Rectal smooth muscle tissue (tissue), 1 donor: Measurements from ENCODE around the gene ACSM3.
A peak's percentile ranks its signal among the peaks of the same experiment; 100 is the strongest.
"Not testable (repeated sequence)": the region's sequence is repeated elsewhere in the genome, so short reads cannot be mapped to it uniquely, and the experiment has no call there.

Experiments used
- H3K27ac ChIP-seq: one replicate; pipeline ENCODE4 v1.7.0; 2013; ENCODE audit warnings: low read depth, low read length, inconsistent platforms
- H3K27me3 ChIP-seq: one replicate; pipeline ENCODE4 v1.7.0; 2013; ENCODE audit warnings: low read length; ENCODE audit not compliant: control insufficient read depth, insufficient read depth
- H3K36me3 ChIP-seq: one replicate; pipeline ENCODE4 v1.7.0; 2013; ENCODE audit warnings: low read length; ENCODE audit not compliant: control insufficient read depth, insufficient read depth
- H3K4me1 ChIP-seq: one replicate; pipeline ENCODE4 v1.7.0; 2013; ENCODE audit warnings: low read length; ENCODE audit not compliant: control insufficient read depth, insufficient read depth
- H3K4me3 ChIP-seq: one replicate; pipeline ENCODE4 v1.7.0; 2013; ENCODE audit warnings: low read length
- H3K9ac ChIP-seq: one replicate; pipeline ENCODE4 v1.7.0; 2013; ENCODE audit warnings: low read length

The ACSM3 gene

DNA sequence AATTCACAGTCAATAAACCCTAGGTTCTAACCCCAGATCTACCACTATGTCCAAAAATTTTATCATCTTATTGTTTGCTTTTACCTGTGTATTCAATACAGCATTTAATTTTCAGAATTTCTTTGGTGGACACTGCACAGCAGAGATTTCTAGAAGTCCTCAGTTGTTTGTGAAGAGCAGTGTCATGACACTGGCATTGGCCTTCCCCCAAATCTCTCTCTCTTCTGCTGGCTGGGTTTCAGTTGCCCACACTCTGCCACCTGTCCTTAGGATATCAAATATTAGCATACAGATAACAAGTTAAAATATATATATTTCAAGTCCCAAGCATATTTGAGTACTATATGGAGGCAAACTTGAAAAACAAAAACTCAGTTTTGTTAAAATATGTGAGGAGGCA is 20.2 kb upstream of the ACSM3 start:
- H3K27ac ChIP-seq = no peak overlapping the region
- H3K4me1 ChIP-seq = no peaks in the 10 kb centered on the region
- H3K4me3 ChIP-seq = no peak overlapping the region
- H3K36me3 ChIP-seq = peaks cover 3% of the 10 kb centered on the region
- H3K9ac ChIP-seq = no peak overlapping the region
- H3K27me3 ChIP-seq = no peaks in the 10 kb centered on the region

DNA sequence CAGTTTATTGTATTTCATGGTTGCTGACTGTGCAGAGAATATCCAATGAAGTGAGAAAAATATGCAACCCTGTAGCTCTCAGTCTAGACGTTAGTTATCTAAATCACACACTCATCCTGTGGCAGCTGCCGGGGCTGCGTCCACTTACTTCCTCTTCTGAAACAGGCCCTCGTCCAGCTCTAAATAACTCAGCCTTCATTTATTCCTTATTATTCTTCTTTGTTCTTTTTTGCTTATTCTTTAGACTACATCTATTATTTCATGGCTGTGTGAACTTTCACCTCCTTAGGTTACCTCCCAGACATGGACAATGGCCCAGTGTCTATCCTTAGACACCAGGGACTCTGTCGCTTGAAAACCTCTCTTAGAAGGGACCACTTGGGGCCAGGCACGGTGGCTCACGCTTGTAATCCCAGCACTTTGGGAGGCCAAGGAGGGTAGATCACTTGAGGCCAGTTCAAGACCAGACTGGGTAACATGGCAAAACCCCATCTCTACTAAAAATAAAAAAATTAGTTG is 18.8 kb upstream of the ACSM3 start:
- no peaks in the 10 kb centered on the region for H3K27me3 ChIP-seq

DNA sequence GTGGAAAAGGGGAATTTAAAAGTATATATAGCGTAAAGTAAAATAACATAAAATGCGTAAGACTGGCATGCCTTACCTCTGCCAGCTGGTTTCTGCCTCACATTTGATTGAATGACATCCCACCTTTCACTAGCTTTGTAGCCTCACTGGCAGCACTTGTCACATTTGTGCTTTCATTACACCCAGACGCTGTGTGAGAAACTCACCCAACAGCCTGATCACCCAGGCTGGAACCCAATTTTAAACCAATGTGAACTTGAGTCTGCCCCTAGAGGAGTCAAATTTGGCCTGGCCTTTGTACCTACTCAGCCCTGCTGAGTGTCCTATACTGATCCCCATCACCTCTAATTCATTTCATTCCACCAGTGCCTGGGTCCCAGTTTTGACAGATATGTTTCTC is 17.4 kb upstream of the ACSM3 start:
- no peaks in the 10 kb centered on the region for H3K4me1 ChIP-seq
- H3K27ac ChIP-seq = no peak overlapping the region
- no peak overlapping the region for H3K4me3 ChIP-seq
- no peaks in the 10 kb centered on the region for H3K36me3 ChIP-seq
- H3K9ac ChIP-seq = no peak overlapping the region
- H3K27me3 ChIP-seq = no peaks in the 10 kb centered on the region

More for the DNA sequence above, 18.8 kb upstream of the ACSM3 start:
- Histone ChIP-seq H3K27ac (no peak overlapping the region), H3K9ac (no peak overlapping the region), H3K4me3 (no peak overlapping the region), H3K36me3 (no peaks in the 10 kb centered on the region), H3K4me1 (no peaks in the 10 kb centered on the region)

DNA sequence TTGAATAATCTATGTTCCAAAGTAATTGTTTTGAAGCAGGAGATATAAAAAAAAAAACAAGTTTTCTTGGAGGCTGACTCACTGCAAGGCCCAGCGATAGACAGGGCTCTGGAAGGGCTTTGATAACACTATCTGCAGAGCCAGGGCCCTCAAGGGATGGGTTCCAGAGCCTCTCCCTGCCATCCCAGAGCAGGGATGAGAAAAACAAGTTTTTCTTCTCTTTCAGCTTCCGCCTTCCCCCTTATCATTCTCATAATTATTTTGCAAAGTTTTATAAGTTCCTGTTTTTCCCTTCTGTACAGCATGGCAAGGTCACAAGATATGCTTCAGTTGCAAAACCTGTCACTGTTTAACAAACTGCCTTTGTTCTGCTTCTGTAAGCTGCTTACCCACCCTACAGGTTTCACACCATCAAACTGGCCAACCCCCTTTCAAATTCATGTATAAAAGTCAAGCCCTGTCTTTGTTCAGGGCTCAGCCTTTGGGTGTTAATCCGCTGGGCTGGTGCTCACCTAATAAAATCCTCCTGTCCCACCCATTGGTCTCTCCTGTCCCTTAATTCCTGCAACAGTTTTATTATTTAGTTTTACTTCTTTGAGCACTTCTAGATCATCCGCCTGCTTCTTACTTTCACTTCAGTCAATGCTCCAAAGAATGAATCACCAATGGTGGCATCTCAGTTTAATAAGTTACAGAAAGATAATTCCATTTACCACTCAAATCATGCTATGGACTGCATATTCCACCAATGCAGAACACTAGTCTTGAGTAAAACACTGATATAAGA is 16.6 kb upstream of the ACSM3 start:
- Histone ChIP-seq H3K4me1 (no peaks in the 10 kb centered on the region), H3K9ac (no peak overlapping the region), H3K36me3 (no peaks in the 10 kb centered on the region), H3K4me3 (no peak overlapping the region), H3K27me3 (no peaks in the 10 kb centered on the region), H3K27ac (no peak overlapping the region)

DNA sequence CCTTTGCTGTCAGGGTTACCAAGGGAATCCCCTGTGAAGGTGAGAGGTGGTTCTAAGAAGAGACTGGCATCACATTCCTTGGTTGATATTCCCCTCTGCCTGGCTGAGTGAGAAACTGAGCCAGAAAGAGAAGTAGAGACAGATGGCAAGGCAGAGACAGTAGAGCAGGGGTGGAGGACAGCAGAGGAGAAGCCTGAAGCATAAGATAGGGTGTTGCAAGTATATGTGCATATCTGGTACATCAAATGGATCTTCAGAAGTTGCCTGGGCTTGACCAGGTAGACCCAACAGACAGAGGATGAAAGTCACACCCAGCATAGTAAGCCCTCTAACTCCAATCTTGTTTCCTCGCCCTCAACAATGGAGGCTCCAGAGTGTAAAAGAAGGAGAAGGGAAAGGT is 14.3 kb upstream of the ACSM3 start:
- Histone ChIP-seq H3K4me1 (no peaks in the 10 kb centered on the region), H3K27me3 (no peaks in the 10 kb centered on the region), H3K4me3 (no peak overlapping the region), H3K9ac (no peak overlapping the region), H3K27ac (no peak overlapping the region), H3K36me3 (no peaks in the 10 kb centered on the region)

DNA sequence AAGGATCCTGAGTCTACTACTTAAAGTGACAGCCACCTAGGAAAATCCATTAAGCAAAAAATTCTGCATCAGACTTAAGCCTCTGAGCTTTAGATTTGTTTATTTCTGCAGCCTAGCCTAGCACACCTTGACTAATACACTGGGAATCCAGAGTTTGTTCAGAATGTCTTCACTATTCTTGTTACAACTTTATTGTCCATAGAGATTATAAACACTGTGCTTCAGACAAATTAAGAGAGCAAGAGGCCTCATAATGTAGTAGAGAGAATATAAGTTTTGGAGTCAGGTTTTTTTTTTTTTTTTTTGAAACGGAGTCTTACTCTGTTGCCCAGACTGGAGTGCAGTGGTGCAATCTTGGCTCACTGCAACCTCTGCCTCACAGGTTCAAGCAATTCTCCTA is 13.3 kb upstream of the ACSM3 start:
- Histone ChIP-seq H3K27me3 (no peaks in the 10 kb centered on the region), H3K36me3 (no peaks in the 10 kb centered on the region), H3K27ac (no peak overlapping the region), H3K4me3 (no peak overlapping the region), H3K4me1 (no peaks in the 10 kb centered on the region), H3K9ac (no peak overlapping the region)

DNA sequence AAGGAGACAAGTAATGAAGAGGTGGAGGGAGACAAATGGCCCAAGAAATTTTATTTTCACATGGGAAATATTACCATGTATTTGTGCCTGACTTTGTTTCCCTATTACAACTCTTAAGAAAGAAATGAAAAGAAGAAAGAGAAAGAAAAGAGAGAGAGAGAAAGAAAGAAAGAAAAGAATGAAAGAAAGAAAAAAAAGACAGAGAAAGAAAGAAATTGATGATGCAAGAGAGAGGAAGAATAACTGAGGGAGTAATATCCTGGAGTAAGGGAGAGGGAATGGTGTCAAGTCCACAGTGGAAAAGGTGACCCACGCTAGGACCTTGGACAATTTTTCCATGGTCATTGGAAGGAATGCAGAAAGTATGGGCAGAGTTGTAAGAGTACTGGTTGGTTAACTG is 10.1 kb upstream of the ACSM3 start:
- H3K9ac ChIP-seq = no peak overlapping the region
- no peak overlapping the region for H3K4me3 ChIP-seq
- no peak overlapping the region for H3K27ac ChIP-seq
- H3K36me3 ChIP-seq = no peaks in the 10 kb centered on the region
- no peaks in the 10 kb centered on the region for H3K27me3 ChIP-seq
- no peaks in the 10 kb centered on the region for H3K4me1 ChIP-seq

DNA sequence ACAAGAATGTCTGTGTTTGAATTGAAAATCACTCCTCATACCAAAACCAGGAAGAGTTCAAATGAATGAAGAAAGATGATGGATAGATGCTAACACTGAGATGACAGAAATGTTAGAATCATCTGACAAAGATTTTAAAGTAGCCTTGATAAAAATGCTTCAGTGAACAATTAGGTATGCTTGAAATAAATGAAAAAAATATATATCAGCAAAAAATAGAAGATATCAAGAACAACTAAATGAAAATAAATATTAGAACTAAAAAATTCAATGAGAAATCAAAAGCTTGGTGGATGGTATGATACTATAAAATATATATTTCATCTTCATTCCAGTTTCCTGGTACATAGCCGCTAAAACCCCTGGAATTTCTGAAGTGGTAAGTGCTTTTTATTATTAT is 8.6 kb upstream of the ACSM3 start:
- no peak overlapping the region for H3K4me3 ChIP-seq
- H3K4me1 ChIP-seq = no peaks in the 10 kb centered on the region
- no peaks in the 10 kb centered on the region for H3K27me3 ChIP-seq
- H3K36me3 ChIP-seq = no peaks in the 10 kb centered on the region
- no peak overlapping the region for H3K27ac ChIP-seq
- H3K9ac ChIP-seq = no peak overlapping the region

DNA sequence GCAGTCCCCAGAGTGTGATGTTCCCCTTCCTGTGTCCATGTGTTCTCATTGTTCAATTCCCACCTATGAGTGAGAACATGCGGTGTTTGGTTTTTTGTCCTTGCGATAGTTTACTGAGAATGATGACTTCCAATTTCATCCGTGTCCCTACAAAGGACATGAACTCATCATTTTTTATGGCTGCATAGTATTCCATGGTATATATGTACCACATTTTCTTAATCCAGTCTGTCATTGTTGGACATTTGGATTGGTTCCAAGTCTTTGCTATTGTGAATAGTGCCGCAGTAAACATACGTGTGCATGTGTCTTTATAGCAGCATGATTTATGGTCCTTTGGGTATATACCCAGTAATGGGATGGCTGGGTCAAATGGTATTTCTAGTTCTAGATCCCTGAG is 8.0 kb upstream of the ACSM3 start:
- H3K36me3 ChIP-seq, H3K27me3 ChIP-seq, H3K27ac ChIP-seq, H3K4me3 ChIP-seq, H3K9ac ChIP-seq, H3K4me1 ChIP-seq: not testable (repeated sequence)

DNA sequence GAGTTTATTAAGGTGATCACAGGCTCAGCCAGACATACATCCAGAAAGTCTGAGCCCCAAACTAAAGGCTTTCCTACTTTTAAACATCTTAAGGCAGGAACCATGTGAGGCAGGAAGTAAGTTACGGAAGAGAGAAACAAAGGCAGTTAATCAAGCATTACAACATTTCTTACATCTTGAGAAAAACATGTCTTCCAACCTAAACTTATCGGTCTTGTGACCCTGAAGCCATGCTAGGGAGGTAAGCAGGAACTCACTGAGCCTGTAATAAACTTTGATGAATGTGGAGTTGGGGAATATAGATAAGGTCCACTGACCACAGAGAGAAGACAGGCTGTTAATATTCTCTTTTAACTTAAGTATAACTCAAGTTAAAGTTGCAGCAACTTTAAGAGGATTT is 3.5 kb upstream of the ACSM3 start:
- Histone ChIP-seq H3K4me3 (no peak overlapping the region), H3K36me3 (no peaks in the 10 kb centered on the region), H3K27ac (no peak overlapping the region), H3K9ac (no peak overlapping the region), H3K4me1 (peaks cover 2% of the 10 kb centered on the region), H3K27me3 (no peaks in the 10 kb centered on the region)

DNA sequence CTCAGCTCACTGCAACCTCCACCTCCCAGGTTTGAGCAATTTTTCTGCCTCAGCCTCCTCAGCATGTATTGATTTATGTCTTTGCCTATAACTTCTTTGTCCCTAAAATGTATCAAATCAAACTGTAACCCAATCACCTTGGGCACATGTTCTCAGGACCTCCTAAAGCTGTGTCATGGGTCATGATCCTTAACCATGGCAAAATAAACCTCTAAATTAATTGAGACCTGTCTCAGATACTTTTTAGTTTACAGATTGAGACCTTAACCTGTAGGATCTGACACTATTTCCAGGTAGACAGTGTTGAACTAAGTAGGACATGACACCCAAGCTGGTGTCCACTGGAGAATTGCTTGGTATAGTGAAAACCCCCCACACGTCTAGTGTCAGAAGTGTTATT is 2.6 kb upstream of the ACSM3 start:
- Histone ChIP-seq H3K4me1 (peaks cover 2% of the 10 kb centered on the region), H3K27ac (no peak overlapping the region), H3K4me3 (no peak overlapping the region), H3K9ac (no peak overlapping the region), H3K27me3 (no peaks in the 10 kb centered on the region), H3K36me3 (no peaks in the 10 kb centered on the region)

DNA sequence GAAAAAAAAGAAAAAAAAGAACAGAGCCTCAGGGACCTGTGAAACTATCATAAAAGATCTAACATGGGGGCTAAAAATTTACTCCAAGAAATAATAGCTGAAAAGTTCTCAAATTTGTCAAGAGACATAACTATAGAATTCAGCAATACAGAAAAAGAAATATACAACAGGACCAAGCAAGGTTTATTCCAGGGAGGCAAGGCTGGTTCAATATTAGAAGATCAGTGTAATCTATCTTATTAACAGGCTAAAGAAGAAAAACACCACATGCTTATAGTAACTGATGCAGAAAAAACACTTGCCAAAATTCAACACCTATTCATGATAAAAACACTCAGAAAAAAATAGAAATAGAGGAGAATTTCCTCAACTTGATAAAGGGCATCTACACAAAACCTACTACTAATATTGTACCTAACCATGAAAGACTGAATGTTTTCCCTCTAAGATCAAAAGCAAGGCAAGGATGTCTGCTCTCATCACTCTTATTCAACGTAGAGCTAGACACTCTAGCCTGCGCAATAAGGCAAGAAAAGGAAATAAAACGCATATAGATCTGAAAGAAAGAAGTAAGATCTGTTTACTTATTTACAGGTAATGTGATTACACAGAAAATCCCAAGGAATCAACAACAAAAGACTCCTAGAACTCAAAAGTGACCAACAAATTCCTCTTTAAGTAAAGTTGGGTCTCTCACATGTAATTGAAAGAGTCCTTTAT is 1.2 kb upstream of the ACSM3 start:
- H3K27me3 ChIP-seq = no peaks in the 10 kb centered on the region
- no peak overlapping the region for H3K4me3 ChIP-seq
- H3K4me1 ChIP-seq = peaks cover 2% of the 10 kb centered on the region
- H3K27ac ChIP-seq = peak overlapping the region; percentile 4
- no peak overlapping the region for H3K9ac ChIP-seq
- no peaks in the 10 kb centered on the region for H3K36me3 ChIP-seq

DNA sequence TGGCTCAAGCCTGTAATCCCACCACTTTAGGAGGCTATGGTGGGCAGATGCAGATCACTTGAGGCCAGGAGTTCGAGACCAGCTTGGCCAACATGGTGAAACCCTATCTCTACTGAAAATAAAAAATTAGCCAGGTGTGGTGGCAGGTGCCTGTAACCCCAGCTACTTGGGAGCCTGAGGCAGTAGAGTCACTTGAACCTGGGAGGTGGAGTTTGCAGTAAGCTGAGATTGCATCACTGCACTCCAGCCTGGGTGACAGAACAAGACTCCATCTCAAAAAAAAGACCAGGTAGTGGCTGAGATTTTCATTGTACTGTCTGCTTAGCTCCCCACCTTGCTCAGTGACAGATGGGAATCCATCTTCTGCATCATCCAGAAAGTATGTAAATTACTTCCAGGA is 634 bp downstream of the ACSM3 start:
- not testable (repeated sequence) for H3K27me3 ChIP-seq, H3K4me3 ChIP-seq, H3K9ac ChIP-seq, H3K4me1 ChIP-seq, H3K27ac ChIP-seq, H3K36me3 ChIP-seq
